Right kidney (tissue), 1 donor: ENCODE data around the gene PATL1.
A peak's percentile ranks its signal among the peaks of the same experiment; 100 is the strongest.

Experiments used
- DNase-seq: peaks from one replicate; pipeline ENCODE4 v3.0.0-alpha.2; 2016

The PATL1 gene

GRCh38 chr11:59615120-59615636 lies 53.7 kb downstream of the PATL1 start:
- DNase-seq: peak; percentile 50

- no peak for DNase-seq
Observed at GRCh38 chr11:59614277-59615119, 54.3 kb downstream of the PATL1 start.

GRCh38 chr11:59611570-59612565 lies 57.0 kb downstream of the PATL1 start:
- DNase-seq: peak; percentile 13

- no peak for DNase-seq
Observed at GRCh38 chr11:59610289-59610688, 58.5 kb downstream of the PATL1 start.

GRCh38 chr11:59607703-59608454 lies 61.0 kb downstream of the PATL1 start:
- no peak for DNase-seq

GRCh38 chr11:59602432-59602831 lies 66.4 kb downstream of the PATL1 start:
- DNase-seq: no peak

- DNase-seq: no peak
Observed at GRCh38 chr11:59601788-59602187, 67.0 kb downstream of the PATL1 start.

- DNase-seq: no peak
Observed at GRCh38 chr11:59600636-59601035, 68.2 kb downstream of the PATL1 start.

- DNase-seq: no peak
Observed at GRCh38 chr11:59600234-59600633, 68.6 kb downstream of the PATL1 start.

- no peak for DNase-seq
Observed at GRCh38 chr11:59598961-59599360, 69.9 kb downstream of the PATL1 start.
